Suprapubic skin (tissue), 4 donors: ENCODE measurements around the gene ZSWIM3.

ENCODE experiments used
- CTCF ChIP-seq, 2 donors: fragments of 200-600 bp in 1 of 2; fragments of 450-650 bp in 1 of 2; sonication (generic) in 1 of 2; IDR thresholded peaks; one replicate each; pipeline ENCODE4 v1.5.1; 2016 to 2019; ENCODE audit warnings: antibody characterized with exemption in 2 of 2, mild to moderate bottlenecking in 1 of 2, moderate library complexity in 1 of 2
- EP300 ChIP-seq: sonication (generic); formaldehyde crosslinking; IDR thresholded peaks from one replicate; pipeline ENCODE4 v1.6.1; 2017; ENCODE audit warnings: antibody characterized with exemption
- POLR2AphosphoS5 ChIP-seq, 3 donors: sonication (generic); formaldehyde crosslinking; IDR thresholded peaks; one replicate each; pipeline ENCODE4 v1.6.1; 2017; ENCODE audit warnings: antibody characterized with exemption in 3 of 3

GRCh38 chr20:45857882-45858216, 435 bp downstream of the ZSWIM3 start:
- TF ChIP-seq POLR2AphosphoS5 (IDR thresholded peaks at IDR 0.05) (no peak), EP300 (no peak), CTCF (IDR thresholded peaks at IDR 0.05) (no peak)
